T-helper 1 cell treated with Interleukin-12 subunit alpha and Interleukin-12 subunit beta and Interleukin-4 antibody, amounts not matched to agents 30 ng/mL and 1 ng/mL, for 36 hours (primary cell): Measurements from ENCODE around the gene GRID1. TPM values are rescaled to one million over a fixed set of nuclear protein-coding genes. Genes with fewer than 3 reads are reported as not detected.
"Not testable (repeated sequence)": the region's sequence is repeated elsewhere in the genome, so short reads cannot be mapped to it uniquely, and the experiment has no call there.

Experiments
- intact Hi-C: fragments of 100-400 bp; cut with micrococcal nuclease; formaldehyde crosslinking; loops from one replicate; pipeline ENCODE4 v1.15.1; 2024
- total RNA-seq: library from RNA; stranded (reverse); gene quantifications from 2 replicates; pipeline ENCODE4 v1.2.3, GENCODE V29; 2022

The GRID1 gene
- total RNA-seq, 1 donor from 2014 or later: not detected

DNA sequence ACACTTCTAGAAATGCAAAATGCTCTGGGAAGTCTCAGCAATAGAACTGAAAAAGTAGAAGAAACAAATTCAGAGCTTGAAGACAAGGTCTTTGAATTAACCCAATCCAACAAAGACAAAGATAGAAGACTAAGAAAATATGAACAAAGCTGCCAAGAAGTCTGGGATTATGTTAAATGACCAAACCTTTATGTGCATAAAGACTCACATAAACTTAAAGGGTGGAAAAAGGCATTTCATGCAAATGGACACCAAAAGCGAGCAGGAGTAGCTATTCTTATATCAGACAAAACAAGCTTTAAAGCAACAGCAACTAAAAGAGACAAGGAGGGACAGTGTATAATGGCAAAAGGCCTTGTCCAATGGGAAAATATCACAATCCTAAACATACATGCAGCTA is 274.3 kb downstream of the GRID1 start:
- intact Hi-C loops: not testable (repeated sequence)

- intact Hi-C loops: no loop called here
Observed at GRCh38 chr10:86091216-86091615, 275.4 kb downstream of the GRID1 start.

DNA sequence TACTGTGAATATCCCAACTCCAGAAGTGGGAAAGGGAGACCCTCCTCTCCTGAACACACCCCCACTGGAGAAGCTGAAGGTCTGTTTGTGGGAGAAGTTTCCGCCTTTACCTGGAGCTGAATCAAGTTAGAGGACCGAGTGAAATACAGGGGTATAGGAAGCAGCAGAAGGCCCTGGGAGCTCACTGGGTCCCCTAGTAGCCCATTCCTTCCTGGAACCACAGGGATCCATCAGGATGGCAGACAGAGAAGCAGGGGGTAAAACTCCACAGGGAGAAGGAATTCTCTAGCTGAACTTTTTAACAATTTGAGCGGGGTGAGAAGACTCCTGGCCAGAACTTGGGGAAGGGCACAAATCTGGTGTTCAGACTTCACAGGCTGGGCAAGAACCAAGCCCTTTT is 275.8 kb downstream of the GRID1 start:
- intact Hi-C loops: no loop called here

DNA sequence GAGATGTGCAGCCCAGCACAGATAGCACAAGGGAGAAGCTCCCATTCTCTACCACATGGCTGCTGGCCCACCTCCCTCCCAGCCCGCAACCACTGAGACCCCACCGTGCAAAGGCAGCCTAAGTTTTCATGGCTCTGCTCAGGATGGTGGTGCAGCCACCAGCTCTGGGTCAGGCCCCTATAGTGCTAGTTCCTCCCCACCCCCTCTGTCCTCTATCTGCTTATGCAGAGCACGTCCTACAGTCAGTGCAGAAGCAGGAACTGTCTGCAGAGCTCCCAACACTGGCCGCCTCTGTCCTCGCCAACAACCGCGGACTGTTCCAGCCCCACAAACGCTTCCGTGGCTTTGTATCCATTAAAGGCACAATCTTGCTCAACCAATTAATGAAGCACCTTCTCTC is 278.9 kb downstream of the GRID1 start:
- intact Hi-C loops: loop anchor here (5.0 kb wide), 1 partner anchor 140 kb away; no protein-coding TSS in a partner anchor

- intact Hi-C loops: loop anchor here (5.0 kb wide), 1 partner anchor 141 kb away; no protein-coding TSS in a partner anchor
Observed at GRCh38 chr10:86086418-86086817, 280.2 kb downstream of the GRID1 start.

DNA sequence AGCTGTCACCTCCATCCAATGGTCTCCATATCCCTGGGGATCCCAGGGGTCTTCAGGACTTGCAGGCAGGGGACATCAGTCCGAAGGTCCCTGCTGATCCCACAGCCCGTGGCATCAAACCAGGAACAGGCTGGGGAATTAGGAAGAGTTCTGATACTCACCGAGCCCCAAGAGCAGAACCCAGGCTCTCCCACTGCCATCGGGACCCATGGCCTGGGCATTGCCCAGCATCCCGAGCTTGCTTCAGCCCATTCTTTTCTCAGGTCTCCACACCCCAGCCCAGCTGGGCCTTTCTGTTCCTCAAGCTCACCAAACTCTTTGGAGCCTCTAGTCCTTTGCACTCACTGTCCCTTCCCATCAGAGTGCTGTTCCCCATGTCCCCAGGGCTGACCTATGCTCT is 280.9 kb downstream of the GRID1 start:
- intact Hi-C loops: loop anchor here (5.0 kb wide), 1 partner anchor 142 kb away; no protein-coding TSS in a partner anchor

DNA sequence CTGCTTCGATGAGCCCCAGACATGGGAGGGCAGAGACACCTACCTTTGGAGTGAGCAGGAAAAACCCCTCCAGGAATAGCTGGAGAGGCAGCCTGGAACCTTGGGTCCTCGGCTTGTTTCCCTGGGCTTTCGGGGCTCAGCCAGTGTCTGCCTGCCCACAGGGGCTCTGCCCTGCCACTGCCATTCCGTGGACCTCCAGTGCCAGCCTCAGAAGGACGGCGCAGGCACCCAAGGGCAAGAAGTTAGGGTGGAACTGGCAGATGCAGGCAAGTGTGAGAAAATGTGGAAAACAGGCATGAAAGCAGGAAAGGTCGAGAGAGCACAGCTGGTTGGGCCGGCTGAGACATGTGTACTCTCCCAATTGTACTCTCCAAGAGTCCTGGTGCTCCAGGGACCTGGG is 281.5 kb downstream of the GRID1 start:
- intact Hi-C loops: loop anchor here (5.0 kb wide), 1 partner anchor 142 kb away; no protein-coding TSS in a partner anchor

DNA sequence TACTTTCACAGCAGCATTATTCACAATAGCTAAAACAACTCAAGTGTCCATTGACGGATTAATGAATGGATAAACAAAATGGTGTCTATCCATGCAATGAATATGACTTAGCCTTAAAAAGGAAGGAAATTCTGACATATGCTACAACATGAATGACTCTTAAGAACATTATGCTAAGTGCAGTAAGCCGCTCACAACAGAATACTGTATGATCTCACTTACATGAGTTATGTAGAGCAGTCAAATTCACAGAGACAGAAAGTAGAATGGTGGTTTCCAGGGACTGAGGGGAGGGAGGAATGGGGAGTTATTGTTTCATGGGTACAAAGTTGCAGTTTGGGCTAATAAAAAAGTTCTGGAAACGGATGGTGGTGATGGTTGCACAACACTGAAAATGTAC is 282.0 kb downstream of the GRID1 start:
- intact Hi-C loops: no loop called here

- intact Hi-C loops: no loop called here
Observed at GRCh38 chr10:86083664-86084175, 282.9 kb downstream of the GRID1 start.

DNA sequence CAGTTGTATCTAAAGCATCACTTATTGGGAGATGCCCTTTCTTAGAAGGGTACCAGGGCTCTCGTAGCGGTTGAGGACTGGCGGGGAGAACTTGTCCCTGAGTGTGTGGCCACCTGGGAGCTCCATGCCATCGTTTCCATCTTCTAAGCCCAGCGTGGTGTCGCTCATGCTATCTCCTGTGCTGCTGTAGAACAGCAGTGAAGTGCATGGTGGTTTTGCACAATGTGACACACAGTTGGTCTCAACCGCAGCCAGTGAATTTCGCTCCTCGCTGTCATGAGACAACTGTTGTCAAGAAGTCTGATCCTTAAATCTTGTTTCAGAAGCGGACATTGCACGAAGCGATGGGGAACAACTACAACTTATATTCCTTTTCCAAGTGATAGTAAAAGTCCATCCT is 283.4 kb downstream of the GRID1 start:
- intact Hi-C loops: no loop called here

GRCh38 chr10:86082556-86082955 is 284.0 kb downstream of the GRID1 start:
- intact Hi-C loops: no loop called here

GRCh38 chr10:86079088-86079487 is 287.5 kb downstream of the GRID1 start:
- intact Hi-C loops: no loop called here

- intact Hi-C loops: no loop called here
Observed at GRCh38 chr10:86078639-86079035, 288.0 kb downstream of the GRID1 start.

DNA sequence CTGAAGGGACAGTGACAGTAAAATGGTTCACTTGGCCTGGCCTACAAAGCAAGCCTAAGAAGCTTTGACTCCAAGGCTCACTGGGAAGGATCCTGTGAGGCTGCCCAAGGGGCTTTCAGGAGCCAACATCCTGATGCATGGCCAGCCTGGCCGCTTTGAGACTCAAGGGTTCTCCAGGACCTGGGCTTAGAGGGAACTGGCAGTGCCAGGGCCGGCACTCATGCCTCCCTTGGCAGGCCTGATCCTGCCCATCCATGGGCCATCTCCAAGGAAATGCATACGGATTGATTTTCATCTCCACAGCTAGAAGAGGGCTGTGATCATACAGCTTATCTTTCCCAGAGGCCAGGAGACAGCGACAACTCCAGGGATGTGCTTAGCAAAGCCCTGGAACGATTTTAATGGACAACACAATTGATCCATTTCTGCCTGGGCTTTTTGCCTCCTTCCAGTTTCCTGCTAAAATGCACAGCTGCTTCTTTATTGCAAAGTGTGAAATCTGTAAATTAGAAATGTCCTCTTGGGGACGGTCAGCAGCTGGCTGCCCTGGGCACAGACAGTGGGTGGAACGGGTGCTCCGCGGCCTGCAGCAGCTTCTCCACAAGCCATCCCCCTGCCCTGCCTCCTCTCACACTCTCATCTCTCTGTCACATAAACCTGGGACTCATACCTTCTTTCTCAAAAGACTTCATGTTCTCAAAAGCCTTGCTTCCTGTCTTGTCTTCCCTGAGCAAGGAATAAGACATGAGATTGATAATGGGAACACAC is 288.5 kb downstream of the GRID1 start:
- intact Hi-C loops: no loop called here

- intact Hi-C loops: no loop called here
Observed at GRCh38 chr10:86077271-86077670, 289.3 kb downstream of the GRID1 start.

DNA sequence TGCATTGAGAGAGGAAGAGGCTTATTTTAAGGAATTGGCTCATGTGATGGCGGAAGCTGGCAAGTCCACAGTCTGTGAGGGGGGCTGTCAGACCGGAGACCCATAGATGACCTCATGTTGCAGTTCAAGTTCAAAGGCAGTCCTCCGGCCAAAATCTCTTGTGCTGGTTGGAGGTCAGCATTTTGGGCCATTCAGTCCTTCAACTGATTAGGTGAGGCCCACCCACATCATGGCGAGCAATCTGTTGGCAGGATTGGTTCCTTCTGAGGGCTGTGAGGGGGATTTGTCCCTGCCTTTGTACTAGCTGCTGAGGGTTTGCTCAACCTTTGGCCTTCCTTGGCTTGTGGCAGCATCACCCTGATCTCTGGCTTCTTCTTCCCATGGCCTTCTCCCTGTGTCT is 290.1 kb downstream of the GRID1 start:
- intact Hi-C loops: not testable (repeated sequence)

GRCh38 chr10:86075512-86075911 is 291.1 kb downstream of the GRID1 start:
- intact Hi-C loops: no loop called here

GRCh38 chr10:86074294-86074693 is 292.3 kb downstream of the GRID1 start:
- intact Hi-C loops: no loop called here

GRCh38 chr10:86073199-86073977 is 293.2 kb downstream of the GRID1 start:
- intact Hi-C loops: no loop called here

DNA sequence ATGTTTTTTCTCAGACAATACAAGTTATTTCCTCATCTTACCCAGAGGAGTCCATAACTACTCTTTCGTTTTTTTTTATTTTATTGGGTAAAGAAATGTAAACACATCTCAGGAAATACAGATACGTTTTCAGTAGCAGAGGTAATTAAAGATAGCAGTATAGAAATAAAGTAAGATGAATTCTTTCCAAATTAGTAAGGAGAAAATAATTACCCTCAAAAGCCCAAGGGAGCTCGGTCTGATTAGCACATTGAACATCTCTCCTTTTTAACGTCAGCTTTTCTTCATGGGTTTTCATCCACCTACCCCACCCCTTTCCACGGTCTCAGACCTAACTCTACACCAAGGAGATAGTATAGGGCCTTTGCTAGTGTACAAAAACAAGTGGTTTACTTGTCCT is 294.2 kb downstream of the GRID1 start:
- intact Hi-C loops: no loop called here

DNA sequence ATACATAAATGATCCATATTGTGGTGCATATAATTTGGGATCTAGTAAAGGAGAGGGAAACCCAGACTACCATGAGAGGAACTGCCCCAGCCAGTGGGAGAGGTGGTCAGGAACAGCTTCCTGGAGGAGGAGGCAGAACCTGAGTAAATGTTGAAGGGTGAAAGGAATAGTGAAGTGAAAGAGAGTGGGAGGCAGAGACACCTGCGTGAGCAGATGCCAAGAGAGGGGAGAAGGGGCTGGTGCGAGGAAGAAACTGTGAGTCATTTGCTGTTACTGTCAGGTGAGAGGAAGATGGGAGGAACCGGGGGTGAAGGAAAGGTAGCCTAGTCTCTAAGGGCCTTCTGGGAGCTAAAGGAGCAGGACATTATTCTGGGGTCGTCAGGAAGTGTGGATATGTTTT is 294.8 kb downstream of the GRID1 start:
- intact Hi-C loops: no loop called here

DNA sequence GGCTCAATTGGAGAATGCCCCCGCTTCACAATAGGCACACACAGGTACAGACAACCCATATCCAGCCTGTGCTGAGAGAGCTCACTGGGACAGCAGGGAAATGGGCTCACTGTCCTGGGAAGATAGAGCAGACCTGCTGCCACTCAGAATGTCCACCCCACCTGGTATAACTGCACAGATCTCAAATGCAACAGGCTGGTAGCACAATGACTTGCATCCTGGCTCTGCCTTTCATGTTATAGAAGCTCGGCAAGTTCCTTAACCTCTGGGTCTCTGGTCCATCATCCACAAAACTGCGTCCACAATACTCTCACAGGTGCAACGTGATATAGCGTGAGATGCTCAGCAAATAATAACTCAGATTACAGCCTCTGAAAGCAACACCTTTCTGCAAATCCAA is 295.4 kb downstream of the GRID1 start:
- intact Hi-C loops: no loop called here
